Testis (tissue), 3 donors: ENCODE data around the gene ADGRE1. TPM values are rescaled to one million over a fixed set of nuclear protein-coding genes. Genes with fewer than 3 reads are reported as not detected.

Source experiments
- DNase-seq: peaks from one replicate; pipeline ENCODE4 v3.0.0-alpha.2; 2019
- H3K27ac ChIP-seq, 2 donors: fragments of 200-600 bp; sonication (generic); one replicate each; pipeline ENCODE4 v1.5.1; 2019
- H3K27me3 ChIP-seq: fragments of 200-600 bp; sonication (generic); one replicate; pipeline ENCODE4 v1.5.1; 2019
- H3K36me3 ChIP-seq: fragments of 200-600 bp; sonication (generic); one replicate; pipeline ENCODE4 v1.5.1; 2017; ENCODE audit warnings: low read depth; ENCODE audit errors: missing control alignments
- H3K4me1 ChIP-seq: fragments of 200-600 bp; sonication (generic); one replicate; pipeline ENCODE4 v1.5.1; 2019
- H3K4me3 ChIP-seq, 2 donors: fragments of 200-600 bp; sonication (generic); one replicate each; pipeline ENCODE4 v1.5.1; 2017 to 2019
- H3K9me3 ChIP-seq: fragments of 200-600 bp; sonication (generic); one replicate; pipeline ENCODE4 v1.5.1; 2017
- CTCF ChIP-seq, 3 experiments: fragments of 450-650 bp in 2 of 3; fragments of 200-600 bp in 1 of 3; sonication (generic) in 1 of 3; IDR thresholded peaks; one replicate each; pipeline ENCODE4 v1.5.1; 2016 to 2019; ENCODE audit warnings: antibody characterized with exemption in 3 of 3, mild to moderate bottlenecking in 2 of 3, moderate library complexity in 1 of 3
- POLR2A ChIP-seq: fragments of 450-650 bp; IDR thresholded peaks from one replicate; pipeline ENCODE4 v1.6.1; 2017; ENCODE audit warnings: antibody characterized with exemption, mild to moderate bottlenecking, moderate library complexity
- WGBS, 2 donors: methylation state at CpG; one replicate each; pipeline ENCODE4 v1.1.5; 2018; 5-methylcytosine and 5-hydroxymethylcytosine counted together
- intact Hi-C: fragments of 100-400 bp; cut with DNase I; formaldehyde crosslinking; loops from one replicate; pipeline ENCODE4 v1.15.1; 2023; ENCODE audit warnings: low total_unique reads
- polyA plus RNA-seq: library from polyadenylated mRNA; stranded (reverse); fragments of 350-450 nt; fragmentation: Illumina TruSeq; extraction: RNeasy Lipid Tissue Mini Kit (QIAGEN cat#74804); gene quantifications from one replicate; pipeline ENCODE4 v1.2.3, GENCODE V29; 2014; ENCODE audit warnings: low read depth, low replicate concordance; ENCODE audit not compliant: insufficient read depth
- total RNA-seq, 2 donors: library from RNA; depleted of rRNA; stranded (reverse); fragments of >200 nt; gene quantifications; one replicate each; pipeline ENCODE4 v1.2.3, GENCODE V29; 2016

The ADGRE1 gene
- total and polyA plus RNA-seq, 3 donors from 2014 or later: 1.4 to 5.0 (median 1.5) TPM

- DNase-seq: no peak
- Histone ChIP-seq H3K4me1 (no peaks in the 10 kb centered on the region), H3K27me3 (no peaks in the 10 kb centered on the region), H3K4me3 (no peak overlapping the region), H3K36me3 (no peaks in the 10 kb centered on the region), H3K27ac (no peak overlapping the region), H3K9me3 (no peaks in the 10 kb centered on the region)
- intact Hi-C loops: no loop called here
- 67 to 85% methylated on average over 5 of the region's 5 CpGs for WGBS, 2 donors
- no peak for TF ChIP-seq CTCF (IDR thresholded peaks at IDR 0.05)
- TF ChIP-seq POLR2A: no peak
Measured at GRCh38 chr19:6935618-6936017, 48.2 kb downstream of the ADGRE1 start.

- no peaks in the 10 kb centered on the region for H3K9me3 ChIP-seq
- no peak for DNase-seq
- TF ChIP-seq POLR2A (no peak), CTCF (IDR thresholded peaks at IDR 0.05) (no peak)
- no peak overlapping the region for H3K27ac ChIP-seq
- no peak overlapping the region for H3K4me3 ChIP-seq
- H3K4me1 ChIP-seq: no peaks in the 10 kb centered on the region
- H3K27me3 ChIP-seq: no peaks in the 10 kb centered on the region
- WGBS, 2 donors: 56 to 77% methylated on average over 3 of the region's 3 CpGs
- H3K36me3 ChIP-seq: no peaks in the 10 kb centered on the region
- intact Hi-C loops: no loop called here
Measured at GRCh38 chr19:6945733-6946132, 58.4 kb downstream of the ADGRE1 start.

- TF ChIP-seq CTCF (IDR thresholded peaks at IDR 0.05) (no peak), POLR2A (no peak)
- no peaks in the 10 kb centered on the region for H3K4me1 ChIP-seq
- no peaks in the 10 kb centered on the region for H3K9me3 ChIP-seq
- 59 to 77% methylated on average over 5 of the region's 5 CpGs for WGBS, 2 donors
- H3K4me3 ChIP-seq: no peak overlapping the region
- no peaks in the 10 kb centered on the region for H3K36me3 ChIP-seq
- DNase-seq: no peak
- intact Hi-C loops: no loop called here
- no peaks in the 10 kb centered on the region for H3K27me3 ChIP-seq
- H3K27ac ChIP-seq: no peak overlapping the region
Measured at GRCh38 chr19:6947745-6948144, 60.4 kb downstream of the ADGRE1 start.

- Histone ChIP-seq H3K36me3 (no peaks in the 10 kb centered on the region), H3K27me3 (no peaks in the 10 kb centered on the region), H3K4me3 (no peak overlapping the region), H3K9me3 (no peaks in the 10 kb centered on the region), H3K27ac (no peak overlapping the region), H3K4me1 (no peaks in the 10 kb centered on the region)
- intact Hi-C loops: no loop called here
- no peak for TF ChIP-seq CTCF (IDR thresholded peaks at IDR 0.05)
- TF ChIP-seq POLR2A: no peak
- WGBS, 2 donors: 75 to 95% methylated on average over 2 of the region's 2 CpGs
- no peak for DNase-seq
Measured at GRCh38 chr19:6948884-6949283, 61.5 kb downstream of the ADGRE1 start.

- WGBS, 2 donors: 58 to 64% methylated on average over 9 of the region's 9 CpGs
- Histone ChIP-seq H3K27me3 (no peaks in the 10 kb centered on the region), H3K4me3 (peak overlapping the region in 1 of 2 donors; percentile 23), H3K27ac (no peak overlapping the region), H3K36me3 (no peaks in the 10 kb centered on the region), H3K4me1 (no peaks in the 10 kb centered on the region), H3K9me3 (no peaks in the 10 kb centered on the region)
- intact Hi-C loops: no loop called here
- DNase-seq: peak; percentile 57
- no peak for TF ChIP-seq CTCF (IDR thresholded peaks at IDR 0.05)
Measured at GRCh38 chr19:6952956-6953355, 65.6 kb downstream of the ADGRE1 start.
